ENCODE data around the gene CCL2. TPM values are rescaled to one million over a fixed set of nuclear protein-coding genes. Genes with fewer than 3 reads are reported as not detected.

The CCL2 gene
- total and polyA plus RNA-seq, 8 donors: 3.8 to 194 (median 26.0) TPM

GRCh38 chr17:34237458-34237857, 17.6 kb upstream of the CCL2 start:
- Histone ChIP-seq H3K9me3 (no peaks in the 10 kb centered on the region), H3K4me1 (peaks cover 16 to 71% (median 41%) of the 10 kb centered on the region in 4 donors), H3K4me3 (no peak overlapping the region), H3K27me3 (no peaks in the 10 kb centered on the region), H3K36me3 (no peaks in the 10 kb centered on the region), H3K27ac (no peak overlapping the region)
- intact Hi-C loops (cut with DNase I; ENCODE audit: low total_unique reads): no loop called here
- TF ChIP-seq EP300 (IDR thresholded peaks at IDR 0.05): no peak
- no peak for TF ChIP-seq POLR2AphosphoS5 (IDR thresholded peaks at IDR 0.05)
- DNase-seq: no peak
- 70 to 96% (median 87%) methylated on average over 3 of the region's 3 CpGs for WGBS, 5 donors

- intact Hi-C loops (cut with DNase I; ENCODE audit: low total_unique reads): no loop called here
- H3K27me3 ChIP-seq: no peaks in the 10 kb centered on the region
- H3K27ac ChIP-seq: peak overlapping the region in 3 of 5 donors; percentile 0 to 56 (median 27)
- H3K9me3 ChIP-seq: no peaks in the 10 kb centered on the region
- H3K4me1 ChIP-seq: peaks cover 0 to 67% (median 21%) of the 10 kb centered on the region in 4 donors
- no peak overlapping the region for H3K4me3 ChIP-seq
- H3K36me3 ChIP-seq: no peaks in the 10 kb centered on the region
- WGBS, 5 donors: 23 to 47% (median 34%) methylated on average over 4 of the region's 4 CpGs
- peak; percentile 29 to 77 for DNase-seq
- TF ChIP-seq POLR2A (IDR thresholded peaks at IDR 0.05) (no peak), EP300 (IDR thresholded peaks at IDR 0.05) (no peak), POLR2AphosphoS5 (IDR thresholded peaks at IDR 0.05) (no peak), CTCF (IDR thresholded peaks at IDR 0.05) (no peak)
These were observed 14.0 kb upstream of the CCL2 start for GRCh38 chr17:34241062-34241461.

- Histone ChIP-seq H3K9me3 (no peaks in the 10 kb centered on the region), H3K27me3 (no peaks in the 10 kb centered on the region), H3K4me3 (no peak overlapping the region), H3K36me3 (no peaks in the 10 kb centered on the region), H3K27ac (peak overlapping the region in 3 of 5 donors; percentile 20 to 80 (median 74)), H3K4me1 (peaks cover under 1 to 70% (median 18%) of the 10 kb centered on the region in 4 donors)
- intact Hi-C loops (cut with DNase I; ENCODE audit: low total_unique reads): no loop called here
- DNase-seq: peak in 1 of 2 donors; percentile 29
- TF ChIP-seq CTCF (IDR thresholded peaks at IDR 0.05) (no peak), POLR2A (IDR thresholded peaks at IDR 0.05) (no peak), EP300 (IDR thresholded peaks at IDR 0.05) (no peak), POLR2AphosphoS5 (IDR thresholded peaks at IDR 0.05) (no peak)
- 61 to 76% (median 71%) methylated on average over 8 of the region's 8 CpGs for WGBS, 5 donors
These were observed 12.3 kb upstream of the CCL2 start for GRCh38 chr17:34242587-34243363.

GRCh38 chr17:34243364-34244320, 11.4 kb upstream of the CCL2 start:
- peak overlapping the region in 2 of 5 donors; percentile 74 to 80 for H3K27ac ChIP-seq
- TF ChIP-seq POLR2A (IDR thresholded peaks at IDR 0.05) (no peak), EP300 (IDR thresholded peaks at IDR 0.05) (no peak), POLR2AphosphoS5 (IDR thresholded peaks at IDR 0.05) (no peak), CTCF (IDR thresholded peaks at IDR 0.05) (no peak)
- H3K4me1 ChIP-seq: peaks cover 10 to 73% (median 20%) of the 10 kb centered on the region in 4 donors
- H3K4me3 ChIP-seq: no peak overlapping the region
- intact Hi-C loops (cut with DNase I; ENCODE audit: low total_unique reads): no loop called here
- H3K36me3 ChIP-seq: no peaks in the 10 kb centered on the region
- no peak for DNase-seq
- H3K9me3 ChIP-seq: no peaks in the 10 kb centered on the region
- H3K27me3 ChIP-seq: no peaks in the 10 kb centered on the region
- 68 to 74% (median 71%) methylated on average over 7 of the region's 7 CpGs for WGBS, 5 donors

Measured in stomach (tissue), 9 donors.